ENCODE data around the gene ZNF57. TPM values are rescaled to one million over a fixed set of nuclear protein-coding genes. Genes with fewer than 3 reads are reported as not detected.

ZNF57 gene
- polyA plus RNA-seq, 1 of the 3 experiments (the other 2 are of a cell fraction): 2.1 TPM

GRCh38 chr19:2854849-2855248 lies 45.9 kb upstream of the ZNF57 start:
- Histone ChIP-seq H3K9me2 (no peaks in the 10 kb centered on the region), H3K9ac (no peak overlapping the region), H4K20me1 (ENCODE audit: insufficient read depth) (no peaks in the 10 kb centered on the region), H3K36me3 (replicated peaks in 1 of 2; ENCODE audit: control insufficient read depth in 1 of 2, insufficient read depth in 2 of 2, low read length in 1 of 2) (peaks cover 34 to 59% of the 10 kb centered on the region in 2 experiments), H3K9me3 (peaks cover 26% of the 10 kb centered on the region), H3K27ac (ENCODE audit: low read depth in 2 of 2, low read length in 1 of 2) (no peak overlapping the region), H3K4me2 (no peak overlapping the region), H2AFZ (ENCODE audit: low read depth) (no peak overlapping the region), H3F3A (replicated peaks; ENCODE audit: insufficient read depth) (no peaks in the 10 kb centered on the region), H3K27me3 (ENCODE audit: insufficient read depth) (no peaks in the 10 kb centered on the region), H3K79me2 (ENCODE audit: insufficient read depth) (no peaks in the 10 kb centered on the region), H3K4me1 (ENCODE audit: control insufficient read depth in 1 of 2, insufficient read depth in 2 of 2, low read depth in 1 of 2, low read length in 1 of 2) (no peaks in the 10 kb centered on the region), H3K4me3 (ENCODE audit: low read depth in 2 of 2, low read length in 1 of 2) (no peak overlapping the region; a peak in 1 of 4 replicates)
- 84% methylated on average over 3 of the region's 3 CpGs for WGBS (ENCODE audit: low lambda C conversion rate)
- TF ChIP-seq TCF12 (IDR thresholded peaks at IDR 0.05) (no peak), SIN3A (IDR thresholded peaks at IDR 0.05; ENCODE audit: borderline replicate concordance, low read depth, low read length) (no peak)
- ChIA-PET CTCF (interaction anchor here (1.0 kb wide), 1 partner anchor 33 kb away, joined by 3 read pairs; no protein-coding TSS in a partner anchor), POLR2A (interaction anchor here (0.6 kb wide), 1 partner anchor 14 kb away, joined by 3 read pairs; no protein-coding TSS in a partner anchor)
- no peak for DNase-seq

DNA sequence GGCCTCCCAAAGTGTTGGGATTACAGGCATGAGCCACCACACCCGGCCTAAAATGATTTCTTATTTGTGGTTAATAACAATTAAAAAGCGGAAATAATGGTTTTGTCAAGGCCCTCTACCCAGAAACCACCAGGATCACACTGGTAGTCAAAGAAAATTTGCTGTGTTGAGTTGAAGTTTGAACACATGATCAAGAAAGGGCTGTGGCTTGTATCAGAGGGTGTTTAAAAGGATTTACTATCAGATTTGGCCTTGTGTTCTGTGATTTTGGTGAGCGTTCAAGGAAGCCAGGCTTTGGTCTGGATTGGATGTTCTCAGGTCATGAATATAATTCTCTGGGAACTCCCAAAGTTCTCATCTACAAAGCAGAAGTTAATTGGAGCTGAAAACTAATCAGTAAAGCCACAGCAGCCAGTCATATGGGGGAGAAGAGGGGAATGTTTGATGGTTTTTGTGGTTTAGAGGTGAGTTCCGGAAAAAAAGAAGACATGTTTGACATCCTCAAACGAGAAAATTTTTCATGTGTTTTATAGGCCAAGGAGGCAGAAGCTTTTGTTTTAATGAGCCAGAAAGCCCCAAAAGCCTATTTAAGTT lies 44.2 kb upstream of the ZNF57 start:
- Histone ChIP-seq H2AFZ (ENCODE audit: low read depth) (no peak overlapping the region), H3K27ac (ENCODE audit: low read depth in 2 of 2, low read length in 1 of 2) (no peak overlapping the region), H4K20me1 (ENCODE audit: insufficient read depth) (no peaks in the 10 kb centered on the region), H3F3A (replicated peaks; ENCODE audit: insufficient read depth) (no peaks in the 10 kb centered on the region), H3K79me2 (ENCODE audit: insufficient read depth) (no peaks in the 10 kb centered on the region), H3K36me3 (replicated peaks in 1 of 2; ENCODE audit: control insufficient read depth in 1 of 2, insufficient read depth in 2 of 2, low read length in 1 of 2) (peaks cover 29 to 47% of the 10 kb centered on the region in 2 experiments), H3K9me3 (peaks cover 22% of the 10 kb centered on the region), H3K27me3 (ENCODE audit: insufficient read depth) (no peaks in the 10 kb centered on the region), H3K4me1 (ENCODE audit: control insufficient read depth in 1 of 2, insufficient read depth in 2 of 2, low read depth in 1 of 2, low read length in 1 of 2) (no peaks in the 10 kb centered on the region), H3K9ac (no peak overlapping the region), H3K4me3 (ENCODE audit: low read depth in 2 of 2, low read length in 1 of 2) (no peak overlapping the region), H3K4me2 (no peak overlapping the region), H3K9me2 (no peaks in the 10 kb centered on the region)
- no peak for TF ChIP-seq PBX3 (IDR thresholded peaks at IDR 0.05)
- TF ChIP-seq MEF2A (IDR thresholded peaks at IDR 0.05; ENCODE audit: borderline replicate concordance, low read depth): no peak
- no peak for TF ChIP-seq JUND (IDR thresholded peaks at IDR 0.05)
- TF ChIP-seq POLR2AphosphoS5 (IDR thresholded peaks at IDR 0.05; ENCODE audit: low read depth, low read length): no peak
- TF ChIP-seq MAX (IDR thresholded peaks at IDR 0.05; ENCODE audit: low read depth): no peak
- no peak for TF ChIP-seq TAF1 (IDR thresholded peaks at IDR 0.05; ENCODE audit: borderline replicate concordance, low read depth, low read length)
- TF ChIP-seq EP300 (IDR thresholded peaks at IDR 0.05; ENCODE audit: borderline replicate concordance in 1 of 2, low read depth in 1 of 2, low read length in 1 of 2): no peak
- no peak for TF ChIP-seq RAD21 (IDR thresholded peaks at IDR 0.05; ENCODE audit: low read length)
- no peak for TF ChIP-seq MXI1 (IDR thresholded peaks at IDR 0.05; ENCODE audit: low read depth, low read length)
- no peak for TF ChIP-seq EZH2phosphoT487 (IDR thresholded peaks at IDR 0.05; ENCODE audit: borderline replicate concordance, low read depth)
- no peak for TF ChIP-seq CHD2 (IDR thresholded peaks at IDR 0.05; ENCODE audit: low read length, partially characterized antibody)
- TF ChIP-seq GABPA (IDR thresholded peaks at IDR 0.05; ENCODE audit: low read depth): no peak
- no peak for TF ChIP-seq USF1 (IDR thresholded peaks at IDR 0.05; ENCODE audit: borderline replicate concordance, low read depth)
- no peak for TF ChIP-seq SMC3 (IDR thresholded peaks at IDR 0.05; ENCODE audit: low read depth, low read length)
- no peak for TF ChIP-seq TCF12 (IDR thresholded peaks at IDR 0.05)
- TF ChIP-seq RFX5 (IDR thresholded peaks at IDR 0.05; ENCODE audit: low read length): no peak
- DNase-seq: no peak
- CTCF ChIA-PET: interaction anchor here (1.2 to 1.4 kb wide), 2 partner anchors 10 to 30 kb away, joined by 3 read pairs; partner anchors contain the start of gene ZNF556
- 93% methylated on average over 5 of the region's 5 CpGs for WGBS (ENCODE audit: low lambda C conversion rate)
- POLR2A ChIA-PET: no interaction called here

All from SK-N-SH (cell line).